GM12878 (cell line): ENCODE results near the gene SLC8B1.
A peak's percentile ranks its signal among the peaks of the same experiment; 100 is the strongest.

ENCODE experiments used
- CBFB ChIP-seq: IDR thresholded peaks from 2 replicates; pipeline ENCODE4 v1.6.1; 2016; ENCODE audit warnings: antibody characterized with exemption, low read depth
- CHD1 ChIP-seq: IDR thresholded peaks from 2 replicates; pipeline ENCODE4 v1.6.1; 2012; ENCODE audit warnings: low read depth, low read length, improper control_type of control experiment
- CHD2 ChIP-seq: IDR thresholded peaks from 2 replicates; pipeline ENCODE4 v1.6.1; 2011; ENCODE audit warnings: low read depth, low read length, improper control_type of control experiment, borderline replicate concordance
- CHD4 ChIP-seq: fragments of 200-600 bp; sonication (generic); IDR thresholded peaks from 2 replicates; pipeline ENCODE4 v1.6.1; 2016; ENCODE audit warnings: mild to moderate bottlenecking
- CREB1 ChIP-seq: IDR thresholded peaks from 2 replicates; pipeline ENCODE4 v1.6.1; 2012; ENCODE audit warnings: low read depth, mild to moderate bottlenecking, inconsistent platforms
- GATAD2B ChIP-seq: fragments of 450-650 bp; conservative IDR thresholded peaks from 2 replicates; pipeline ENCODE4 v1.6.1; 2017; ENCODE audit warnings: low read depth, mild to moderate bottlenecking, moderate library complexity
- JUND ChIP-seq: IDR thresholded peaks from 2 replicates; pipeline ENCODE4 v1.6.1; 2012; ENCODE audit warnings: low read depth, mild to moderate bottlenecking, low read length, improper control_type of control experiment, moderate library complexity
- LARP7 ChIP-seq: fragments of 450-650 bp; IDR thresholded peaks from 2 replicates; pipeline ENCODE4 v1.6.1; 2017; ENCODE audit warnings: mild to moderate bottlenecking
- POLR2A ChIP-seq: IDR thresholded peaks from 2 replicates; pipeline ENCODE4 v1.6.1; 2011; ENCODE audit warnings: low read depth, mild to moderate bottlenecking, low read length
- TAF1 ChIP-seq: IDR thresholded peaks from 2 replicates; pipeline ENCODE4 v1.6.1; 2011; ENCODE audit warnings: mild to moderate bottlenecking, low read depth, low read length, borderline replicate concordance
- TF ChIP-seq, protein P1 (sequence below): fragments of 150-350 bp; IDR thresholded peaks from 2 replicates; pipeline ENCODE4 v1.6.1; 2016; ENCODE audit warnings: low read depth, low read length
- TF ChIP-seq, protein P2 (sequence below), 3 experiments: IDR thresholded peaks in 2 of 3; conservative IDR thresholded peaks in 1 of 3; 2 replicates each; pipeline ENCODE4 v1.5.1; 2011; ENCODE audit warnings: low read depth in 3 of 3, low read length in 3 of 3, mild to moderate bottlenecking in 3 of 3, control low read depth in 2 of 3, moderate library complexity in 2 of 3, inconsistent platforms in 1 of 3, mixed read lengths in 1 of 3; ENCODE audit not compliant: control insufficient read depth in 2 of 3, insufficient read depth in 1 of 3; ENCODE audit errors: extremely low read depth in 1 of 3

GRCh38 chr12:113297621-113298471 lies 37.1 kb downstream of the SLC8B1 start:
- TF ChIP-seq LARP7 (no peak), CHD1 (no peak), JUND (no peak), CREB1 (no peak), CHD2 (no peak), TAF1 (no peak), CHD4 (no peak), POLR2A (0 out of 2 replicates have a peak, but pooled peaks have one; percentile 25), CBFB (no peak), GATAD2B (no peak)
- TF ChIP-seq, protein P1, sequence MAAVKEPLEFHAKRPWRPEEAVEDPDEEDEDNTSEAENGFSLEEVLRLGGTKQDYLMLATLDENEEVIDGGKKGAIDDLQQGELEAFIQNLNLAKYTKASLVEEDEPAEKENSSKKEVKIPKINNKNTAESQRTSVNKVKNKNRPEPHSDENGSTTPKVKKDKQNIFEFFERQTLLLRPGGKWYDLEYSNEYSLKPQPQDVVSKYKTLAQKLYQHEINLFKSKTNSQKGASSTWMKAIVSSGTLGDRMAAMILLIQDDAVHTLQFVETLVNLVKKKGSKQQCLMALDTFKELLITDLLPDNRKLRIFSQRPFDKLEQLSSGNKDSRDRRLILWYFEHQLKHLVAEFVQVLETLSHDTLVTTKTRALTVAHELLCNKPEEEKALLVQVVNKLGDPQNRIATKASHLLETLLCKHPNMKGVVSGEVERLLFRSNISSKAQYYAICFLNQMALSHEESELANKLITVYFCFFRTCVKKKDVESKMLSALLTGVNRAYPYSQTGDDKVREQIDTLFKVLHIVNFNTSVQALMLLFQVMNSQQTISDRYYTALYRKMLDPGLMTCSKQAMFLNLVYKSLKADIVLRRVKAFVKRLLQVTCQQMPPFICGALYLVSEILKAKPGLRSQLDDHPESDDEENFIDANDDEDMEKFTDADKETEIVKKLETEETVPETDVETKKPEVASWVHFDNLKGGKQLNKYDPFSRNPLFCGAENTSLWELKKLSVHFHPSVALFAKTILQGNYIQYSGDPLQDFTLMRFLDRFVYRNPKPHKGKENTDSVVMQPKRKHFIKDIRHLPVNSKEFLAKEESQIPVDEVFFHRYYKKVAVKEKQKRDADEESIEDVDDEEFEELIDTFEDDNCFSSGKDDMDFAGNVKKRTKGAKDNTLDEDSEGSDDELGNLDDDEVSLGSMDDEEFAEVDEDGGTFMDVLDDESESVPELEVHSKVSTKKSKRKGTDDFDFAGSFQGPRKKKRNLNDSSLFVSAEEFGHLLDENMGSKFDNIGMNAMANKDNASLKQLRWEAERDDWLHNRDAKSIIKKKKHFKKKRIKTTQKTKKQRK, result no peak
- TF ChIP-seq, protein P2, sequence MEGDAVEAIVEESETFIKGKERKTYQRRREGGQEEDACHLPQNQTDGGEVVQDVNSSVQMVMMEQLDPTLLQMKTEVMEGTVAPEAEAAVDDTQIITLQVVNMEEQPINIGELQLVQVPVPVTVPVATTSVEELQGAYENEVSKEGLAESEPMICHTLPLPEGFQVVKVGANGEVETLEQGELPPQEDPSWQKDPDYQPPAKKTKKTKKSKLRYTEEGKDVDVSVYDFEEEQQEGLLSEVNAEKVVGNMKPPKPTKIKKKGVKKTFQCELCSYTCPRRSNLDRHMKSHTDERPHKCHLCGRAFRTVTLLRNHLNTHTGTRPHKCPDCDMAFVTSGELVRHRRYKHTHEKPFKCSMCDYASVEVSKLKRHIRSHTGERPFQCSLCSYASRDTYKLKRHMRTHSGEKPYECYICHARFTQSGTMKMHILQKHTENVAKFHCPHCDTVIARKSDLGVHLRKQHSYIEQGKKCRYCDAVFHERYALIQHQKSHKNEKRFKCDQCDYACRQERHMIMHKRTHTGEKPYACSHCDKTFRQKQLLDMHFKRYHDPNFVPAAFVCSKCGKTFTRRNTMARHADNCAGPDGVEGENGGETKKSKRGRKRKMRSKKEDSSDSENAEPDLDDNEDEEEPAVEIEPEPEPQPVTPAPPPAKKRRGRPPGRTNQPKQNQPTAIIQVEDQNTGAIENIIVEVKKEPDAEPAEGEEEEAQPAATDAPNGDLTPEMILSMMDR (IDR thresholded peaks at IDR 0.05 in 2 of 3, conservative IDR thresholded peaks at IDR 0.05 in 1 of 3; ENCODE audit: control insufficient read depth in 2 of 3, extremely low read depth in 1 of 3, insufficient read depth in 1 of 3, low read depth in 3 of 3, low read length in 3 of 3), result 0 out of 6 replicates have a peak, but pooled peaks of 1 of the 3 experiments have one; percentile 1
